Measurements from ENCODE around the gene LRRC4.

The LRRC4 gene

GRCh38 chr7:127988751-127989150 is 42.5 kb downstream of the LRRC4 start:
- no peaks in the 10 kb centered on the region for H3K9me3 ChIP-seq (ENCODE audit: control insufficient read depth, insufficient read depth, low read depth, low read length)
- TF ChIP-seq, protein P1, sequence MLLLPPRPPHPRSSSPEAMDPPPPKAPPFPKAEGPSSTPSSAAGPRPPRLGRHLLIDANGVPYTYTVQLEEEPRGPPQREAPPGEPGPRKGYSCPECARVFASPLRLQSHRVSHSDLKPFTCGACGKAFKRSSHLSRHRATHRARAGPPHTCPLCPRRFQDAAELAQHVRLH (tag by site-specific recombination; IDR thresholded peaks at IDR 0.05): no peak
- TF ChIP-seq GLI4 (tag by site-specific recombination; IDR thresholded peaks at IDR 0.05) (no peak), ZNF626 (tag by site-specific recombination; IDR thresholded peaks at IDR 0.05) (no peak), ZNF19 (tag by site-specific recombination; IDR thresholded peaks at IDR 0.05; ENCODE audit: low read depth) (no peak), ZNF114 (tag by site-specific recombination; IDR thresholded peaks at IDR 0.05) (no peak), HOXC10 (CRISPR knock-in tag; IDR thresholded peaks at IDR 0.05) (no peak), ZNF48 (tag by site-specific recombination; IDR thresholded peaks at IDR 0.05) (no peak), ATF2 (tag by site-specific recombination; IDR thresholded peaks at IDR 0.05; ENCODE audit: low read depth) (no peak), ZBTB21 (tag by site-specific recombination; IDR thresholded peaks at IDR 0.05) (no peak), ZBTB20 (tag by site-specific recombination; IDR thresholded peaks at IDR 0.05) (no peak), ZNF843 (tag by site-specific recombination; IDR thresholded peaks at IDR 0.05) (no peak), KLF16 (tag by site-specific recombination; IDR thresholded peaks at IDR 0.05) (no peak), ZNF16 (tag by site-specific recombination; IDR thresholded peaks at IDR 0.05; ENCODE audit: low read depth) (no peak), REPIN1 (tag by site-specific recombination; IDR thresholded peaks at IDR 0.05; ENCODE audit: low read depth) (no peak), BCL6B (tag by site-specific recombination; IDR thresholded peaks at IDR 0.05) (no peak), ZNF341 (tag by site-specific recombination; IDR thresholded peaks at IDR 0.05; ENCODE audit: low read depth) (no peak), ZNF394 (tag by site-specific recombination; IDR thresholded peaks at IDR 0.05; ENCODE audit: borderline replicate concordance) (no peak), ZNF785 (tag by site-specific recombination; IDR thresholded peaks at IDR 0.05) (no peak)
- TF ChIP-seq, protein P2, sequence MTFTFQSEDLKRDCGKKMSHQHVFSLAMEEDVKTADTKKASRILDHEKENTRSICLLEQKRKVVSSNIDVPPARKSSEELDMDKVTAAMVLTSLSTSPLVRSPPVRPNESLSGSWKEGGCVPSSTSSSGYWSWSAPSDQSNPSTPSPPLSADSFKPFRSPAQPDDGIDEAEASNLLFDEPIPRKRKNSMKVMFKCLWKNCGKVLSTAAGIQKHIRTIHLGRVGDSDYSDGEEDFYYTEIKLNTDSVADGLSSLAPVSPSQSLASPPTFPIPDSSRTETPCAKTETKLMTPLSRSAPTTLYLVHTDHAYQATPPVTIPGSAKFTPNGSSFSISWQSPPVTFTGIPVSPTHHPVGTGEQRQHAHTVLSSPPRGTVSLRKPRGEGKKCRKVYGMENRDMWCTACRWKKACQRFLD (tag by site-specific recombination; IDR thresholded peaks at IDR 0.05): no peak
- peaks cover 0 to 18% of the 10 kb centered on the region in 2 experiments; a peak in 1 of 3 replicates for H3K36me3 ChIP-seq (ENCODE audit: control insufficient read depth in 2 of 2, insufficient read depth in 1 of 2, low read length in 2 of 2)
- ChIA-PET POLR2A (no interaction called here), CTCF (interaction anchor here (1.2 to 1.4 kb wide), 2 partner anchors 9 to 282 kb away, joined by 3 read pairs; no protein-coding TSS in a partner anchor)
- no peak overlapping the region for H3K4me3 ChIP-seq (ENCODE audit: low read depth, low read length)
- no peaks in the 10 kb centered on the region for H3K4me1 ChIP-seq (ENCODE audit: control insufficient read depth, insufficient read depth, low read length)
- no peak overlapping the region for H3K27ac ChIP-seq (ENCODE audit: extremely low read depth, low read depth, low read length)

- H3K9me3 ChIP-seq (ENCODE audit: control insufficient read depth, insufficient read depth, low read depth, low read length): no peaks in the 10 kb centered on the region
- H3K4me3 ChIP-seq (ENCODE audit: low read depth, low read length): no peak overlapping the region
- CTCF ChIA-PET: no interaction called here
- POLR2A ChIA-PET: no interaction called here
- H3K27ac ChIP-seq (ENCODE audit: extremely low read depth, low read depth, low read length): no peak overlapping the region
- no peaks in the 10 kb centered on the region for H3K4me1 ChIP-seq (ENCODE audit: control insufficient read depth, insufficient read depth, low read length)
- TF ChIP-seq ZNF221 (tag by site-specific recombination; IDR thresholded peaks at IDR 0.05; ENCODE audit: borderline replicate concordance) (no peak), ZNF132 (tag by site-specific recombination; IDR thresholded peaks at IDR 0.05; ENCODE audit: borderline replicate concordance) (no peak), SCRT2 (tag by site-specific recombination; IDR thresholded peaks at IDR 0.05) (0 out of 2 replicates have a peak, but pooled peaks have one; percentile 16), ZBTB17 (tag by site-specific recombination; IDR thresholded peaks at IDR 0.05) (peak; percentile 89), ZNF560 (tag by site-specific recombination; IDR thresholded peaks at IDR 0.05; ENCODE audit: borderline replicate concordance) (no peak), ZNF324 (tag by site-specific recombination; IDR thresholded peaks at IDR 0.05) (no peak), ZNF629 (tag by site-specific recombination; IDR thresholded peaks at IDR 0.05) (no peak), PRDM1 (tag by site-specific recombination; IDR thresholded peaks at IDR 0.05) (peak; percentile 71)
- peaks cover 0 to 5% of the 10 kb centered on the region in 2 experiments; a peak in 1 of 3 replicates for H3K36me3 ChIP-seq (ENCODE audit: control insufficient read depth in 2 of 2, insufficient read depth in 1 of 2, low read length in 2 of 2)
Observed at GRCh38 chr7:127986581-127987521, 44.4 kb downstream of the LRRC4 start.

Measured in HEK293 (cell line).